ENCODE measurements around the gene AP5Z1.
A peak's percentile ranks its signal among the peaks of the same experiment; 100 is the strongest.

The AP5Z1 gene

GRCh38 chr7:4775250-4775847 is at the start of gene AP5Z1:
AP5Z1 (plus strand) TSS chr7:4775623; CDS start chr7:4775716, 93 bp downstream.
- H3K4me3 ChIP-seq (ENCODE audit: low read depth, low read length) = peak within 1 kb of the TSS; percentile 92
- in situ Hi-C loops (cut with HindIII; ENCODE audit: low sequenced_read_pairs) = no loop called here
- TF ChIP-seq CTCF (IDR thresholded peaks at IDR 0.05; ENCODE audit: low read depth, low read length) = no peak
- peak; percentile 96 for DNase-seq (ENCODE audit: low read depth, low spot score)

DNA sequence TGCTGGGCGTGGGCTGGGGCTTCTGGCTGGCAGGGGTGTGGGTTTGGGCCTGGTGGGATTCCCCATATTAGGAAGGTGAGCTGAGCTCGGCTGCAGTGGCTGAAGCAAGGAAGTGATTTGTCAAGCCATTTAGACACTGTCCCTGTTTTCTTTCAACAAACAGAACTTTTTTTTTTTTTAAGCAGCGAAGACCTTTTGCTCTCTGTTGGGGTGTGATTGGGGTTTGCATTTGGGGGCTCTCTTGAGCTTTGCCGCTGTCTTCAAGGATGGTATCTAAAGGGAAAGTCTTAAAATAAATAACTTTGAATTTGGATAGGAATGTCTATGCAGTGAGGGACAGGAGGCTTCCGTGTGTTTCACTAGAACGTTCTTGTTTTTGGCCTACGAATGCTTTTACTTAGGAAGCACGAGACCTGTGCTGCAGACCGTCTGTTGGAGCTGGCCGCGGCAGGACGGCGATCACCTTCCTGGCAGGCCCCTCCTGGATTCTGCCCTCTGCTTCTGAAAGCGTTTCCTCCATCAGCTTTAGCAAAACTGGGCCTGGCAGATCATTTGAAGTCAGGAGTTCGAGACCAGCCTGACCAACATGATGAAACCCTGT is 49.5 kb upstream of the AP5Z1 start:
- H3K4me3 ChIP-seq (ENCODE audit: low read depth, low read length) = peak overlapping the region; percentile 43

DNA sequence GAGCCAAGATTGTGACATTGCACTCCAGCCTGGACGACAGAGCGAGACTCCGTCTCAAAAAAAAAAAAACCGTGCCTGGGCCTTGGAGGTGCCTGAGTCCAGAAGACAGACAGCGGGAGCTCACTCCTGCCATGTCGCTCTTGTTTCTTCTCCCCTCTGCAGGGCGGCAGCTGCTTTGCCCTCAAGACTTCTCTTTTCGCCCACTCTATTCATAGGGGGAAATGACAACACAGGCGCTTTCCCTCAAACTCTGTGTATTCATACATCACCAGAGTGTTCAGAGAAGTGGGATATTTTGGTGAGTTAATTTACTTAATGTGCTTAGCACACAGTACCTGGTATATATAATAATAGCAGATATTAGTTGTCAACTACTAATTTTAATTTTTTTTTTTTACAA is 48.9 kb upstream of the AP5Z1 start:
- H3K4me3 ChIP-seq (ENCODE audit: low read depth, low read length) = no peak overlapping the region
- in situ Hi-C loops (cut with HindIII; ENCODE audit: low sequenced_read_pairs) = no loop called here
- no peak for DNase-seq (ENCODE audit: low read depth, low spot score)
- no peak for TF ChIP-seq CTCF (IDR thresholded peaks at IDR 0.05; ENCODE audit: low read depth, low read length)

More for the DNA sequence above, 49.5 kb upstream of the AP5Z1 start:
- in situ Hi-C loops (cut with HindIII; ENCODE audit: low sequenced_read_pairs) = no loop called here
- no peak for TF ChIP-seq CTCF (IDR thresholded peaks at IDR 0.05; ENCODE audit: low read depth, low read length)
- peak; percentile 50 for DNase-seq (ENCODE audit: low read depth, low spot score)

GRCh38 chr7:4727914-4728705 is 47.3 kb upstream of the AP5Z1 start:
- in situ Hi-C loops (cut with HindIII; ENCODE audit: low sequenced_read_pairs) = no loop called here
- H3K4me3 ChIP-seq (ENCODE audit: low read depth, low read length) = no peak overlapping the region
- no peak for DNase-seq (ENCODE audit: low read depth, low spot score)
- no peak for TF ChIP-seq CTCF (IDR thresholded peaks at IDR 0.05; ENCODE audit: low read depth, low read length)

DNA sequence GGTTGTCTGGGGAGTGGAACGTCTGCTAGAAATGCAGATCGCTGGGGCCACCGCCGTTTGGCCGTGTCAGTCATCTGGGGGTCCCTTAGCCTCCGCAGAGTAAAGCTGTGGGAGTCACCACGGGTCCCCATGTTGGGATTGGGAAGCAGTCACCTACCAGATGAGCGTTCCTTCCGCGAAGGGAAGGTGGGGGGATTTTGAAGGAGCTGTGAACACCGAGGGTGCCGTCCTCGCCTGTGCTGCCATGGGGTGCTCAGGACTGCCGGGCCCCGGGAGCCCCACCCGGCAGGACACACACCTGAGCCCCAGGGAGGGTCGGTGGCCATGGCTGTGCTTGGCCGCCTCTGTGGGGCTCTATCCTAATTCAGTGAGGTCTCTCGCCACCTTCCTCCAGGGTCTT is 46.2 kb upstream of the AP5Z1 start:
- in situ Hi-C loops (cut with HindIII; ENCODE audit: low sequenced_read_pairs) = no loop called here
- no peak for DNase-seq (ENCODE audit: low read depth, low spot score)
- no peak for TF ChIP-seq CTCF (IDR thresholded peaks at IDR 0.05; ENCODE audit: low read depth, low read length)
- H3K4me3 ChIP-seq (ENCODE audit: low read depth, low read length) = no peak overlapping the region

- no peak for TF ChIP-seq CTCF (IDR thresholded peaks at IDR 0.05; ENCODE audit: low read depth, low read length)
- H3K4me3 ChIP-seq (ENCODE audit: low read depth, low read length) = no peak overlapping the region
- DNase-seq (ENCODE audit: low read depth, low spot score) = no peak
- in situ Hi-C loops (cut with HindIII; ENCODE audit: low sequenced_read_pairs) = no loop called here
Measured at GRCh38 chr7:4730276-4730675, 45.1 kb upstream of the AP5Z1 start.

Measured in astrocyte of the spinal cord (primary cell).